Epithelial cell of proximal tubule (primary cell): Measurements from ENCODE around the gene HIKESHI. TPM values are rescaled to one million over a fixed set of nuclear protein-coding genes. Genes with fewer than 3 reads are reported as not detected.

Experiments
- DNase-seq: peaks from one replicate; pipeline ENCODE4 v3.0.0-alpha.2; 2011; ENCODE audit warnings: low read depth
- H3K4me3 ChIP-seq: 2 replicates; pipeline ENCODE4 v1.5.1; 2011; ENCODE audit warnings: low read depth, mild to moderate bottlenecking, low read length
- CTCF ChIP-seq: conservative IDR thresholded peaks from 2 replicates; pipeline ENCODE4 v1.5.1; 2012; ENCODE audit warnings: low read depth, mild to moderate bottlenecking, low read length
- total RNA-seq: library from RNA; depleted of rRNA; stranded (reverse); fragments of >200 nt; gene quantifications from 2 replicates; pipeline ENCODE4 v1.2.3, GENCODE V29; 2015

HIKESHI gene, protein sequence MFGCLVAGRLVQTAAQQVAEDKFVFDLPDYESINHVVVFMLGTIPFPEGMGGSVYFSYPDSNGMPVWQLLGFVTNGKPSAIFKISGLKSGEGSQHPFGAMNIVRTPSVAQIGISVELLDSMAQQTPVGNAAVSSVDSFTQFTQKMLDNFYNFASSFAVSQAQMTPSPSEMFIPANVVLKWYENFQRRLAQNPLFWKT
- total RNA-seq = 41.4 and 45.5 TPM in 2 replicates

DNA sequence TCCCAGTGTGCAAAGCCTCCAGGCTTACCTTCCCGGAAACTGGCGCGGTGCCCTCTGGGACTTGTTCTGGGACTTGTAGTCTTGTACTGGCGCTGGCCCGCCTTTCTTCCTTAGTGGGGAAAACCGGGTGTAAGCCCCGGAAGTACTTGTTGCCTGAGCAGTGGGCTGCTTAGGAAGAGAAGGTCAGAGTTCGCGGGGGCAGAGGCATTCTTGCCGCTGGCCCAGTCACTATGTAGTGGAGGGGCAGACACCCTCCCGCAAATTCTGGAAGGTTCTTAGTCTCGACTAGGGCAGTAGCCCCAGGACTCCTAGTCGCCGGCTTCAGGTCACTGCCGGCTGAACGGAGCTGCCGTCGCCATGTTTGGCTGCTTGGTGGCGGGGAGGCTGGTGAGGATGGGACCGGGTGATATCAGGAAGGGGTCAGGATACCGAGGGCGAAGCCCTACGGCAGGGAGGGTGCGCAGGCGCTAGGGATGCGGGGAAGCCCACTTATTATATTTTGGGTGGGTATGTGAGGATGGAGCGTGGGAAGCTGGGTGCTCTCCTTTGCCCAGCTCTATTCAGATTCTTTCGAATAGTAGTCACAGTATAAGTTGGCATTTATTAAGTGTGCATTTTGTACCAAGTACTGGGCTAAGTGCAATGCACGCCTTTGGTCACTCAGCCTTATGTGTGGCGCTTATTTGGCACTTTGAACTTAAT lies at the start of gene HIKESHI:
Gene HIKESHI, plus strand, starts transcription at position 149 of the 702 bp plus-strand sequence. Its CDS starts 209 bp downstream, at position 358.
- peak within 1 kb of the TSS; percentile 71 for H3K4me3 ChIP-seq
- DNase-seq = peak; percentile 81

GRCh38 chr11:86255896-86256295 lies 46.1 kb upstream of the HIKESHI start:
- no peak for TF ChIP-seq CTCF
- no peak overlapping the region for H3K4me3 ChIP-seq
- no peak for DNase-seq

More for the DNA sequence above, at the start of gene HIKESHI:
- TF ChIP-seq CTCF = no peak

- no peak for DNase-seq
- H3K4me3 ChIP-seq = no peak overlapping the region
- TF ChIP-seq CTCF = no peak
Observed at GRCh38 chr11:86256608-86257007, 45.4 kb upstream of the HIKESHI start.

DNA sequence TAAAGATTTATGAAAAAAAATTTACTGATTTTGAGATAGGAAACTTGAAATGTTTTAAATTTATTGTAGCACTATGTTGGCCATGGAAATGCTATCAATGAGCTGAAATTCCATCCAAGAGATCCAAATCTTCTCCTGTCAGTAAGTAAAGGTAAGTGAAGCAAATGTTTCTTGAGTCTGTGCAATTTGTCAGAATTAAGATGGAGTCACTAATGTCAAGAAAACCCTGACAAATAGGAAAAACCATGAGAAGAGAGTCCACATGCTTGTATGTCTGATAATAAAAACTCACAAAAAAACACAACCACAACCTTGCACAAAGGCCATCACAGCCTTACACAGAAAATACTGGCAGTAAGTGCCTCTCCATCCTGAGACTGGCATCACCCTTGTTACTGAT lies 44.6 kb upstream of the HIKESHI start:
- TF ChIP-seq CTCF = no peak
- no peak overlapping the region for H3K4me3 ChIP-seq
- no peak for DNase-seq

- TF ChIP-seq CTCF = no peak
- DNase-seq = no peak
- no peak overlapping the region for H3K4me3 ChIP-seq
Observed at GRCh38 chr11:86259730-86260129, 42.3 kb upstream of the HIKESHI start.

DNA sequence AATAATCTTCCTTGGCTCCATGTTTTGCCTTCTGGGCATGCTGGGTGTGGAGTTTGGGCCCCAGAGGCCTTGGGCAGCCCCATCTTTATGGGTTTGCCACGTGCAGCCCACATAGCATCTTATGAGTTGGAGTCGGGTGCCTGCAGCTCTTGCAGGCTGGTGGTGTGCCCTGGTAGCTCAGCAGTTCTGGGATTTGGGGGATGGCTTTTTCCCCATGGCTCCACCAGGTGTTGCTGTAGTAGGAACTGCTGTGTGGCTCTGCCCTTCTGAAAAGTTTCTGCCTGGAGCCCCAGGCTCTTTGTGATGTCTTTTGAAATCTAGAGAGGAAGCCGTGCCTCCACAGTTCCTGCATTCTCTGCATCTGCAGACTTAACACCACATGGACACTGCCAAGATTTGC lies 40.7 kb upstream of the HIKESHI start:
- no peak for DNase-seq
- TF ChIP-seq CTCF = no peak
- H3K4me3 ChIP-seq = no peak overlapping the region

- DNase-seq = no peak
- TF ChIP-seq CTCF = no peak
- H3K4me3 ChIP-seq = no peak overlapping the region
Observed at GRCh38 chr11:86262387-86262786, 39.7 kb upstream of the HIKESHI start.
